ENCODE results near the gene TSGA10. TPM values are rescaled to one million over a fixed set of nuclear protein-coding genes. Genes with fewer than 3 reads are reported as not detected.
A peak's percentile ranks its signal among the peaks of the same experiment; 100 is the strongest.

Gene TSGA10
- total RNA-seq, 1 experiment from 2014 or later: 9.9 TPM

GRCh38 chr2:99150706-99151105 is 4.0 kb downstream of the TSGA10 start:
- Histone ChIP-seq H3K36me3 (ENCODE audit: control insufficient read depth, insufficient read depth, low read length) (no peaks in the 10 kb centered on the region), H3K9me3 (no peaks in the 10 kb centered on the region), H3K4me3 (ENCODE audit: low read depth, low read length) (no peak overlapping the region), H3K4me1 (no peaks in the 10 kb centered on the region), H3K27me3 (replicated peaks; ENCODE audit: control insufficient read depth, insufficient read depth, low read length) (no peaks in the 10 kb centered on the region)
- BruUV-seq (replicated peaks): no TSS peak
- H3K27ac Mint-ChIP-seq (ENCODE audit: unreplicated experiment): no peak overlapping the region
- no peak overlapping the region for H3K4me3 Mint-ChIP-seq (ENCODE audit: unreplicated experiment)
- intact Hi-C loops (cut with micrococcal nuclease; ENCODE audit: unreplicated experiment): no loop called here
- POLR2A ChIA-PET: no interaction called here
- H3K9me3 Mint-ChIP-seq (ENCODE audit: unreplicated experiment): no peaks in the 10 kb centered on the region
- CTCF ChIA-PET: no interaction called here
- H3K36me3 Mint-ChIP-seq (ENCODE audit: insufficient read depth, unreplicated experiment): peaks cover 14% of the 10 kb centered on the region
- no peak for TF ChIP-seq CTCF (IDR thresholded peaks at IDR 0.05; ENCODE audit: insufficient read depth in 1 of 2, low read depth in 1 of 2, low read length in 1 of 2, severe bottlenecking in 1 of 2, unreplicated experiment in 1 of 2)
- H3K4me1 Mint-ChIP-seq (ENCODE audit: low read depth, unreplicated experiment): no peaks in the 10 kb centered on the region
- DNase-seq: no peak
- H3K27me3 Mint-ChIP-seq (ENCODE audit: insufficient read depth, unreplicated experiment): no peaks in the 10 kb centered on the region

- TF ChIP-seq CTCF (IDR thresholded peaks at IDR 0.05; ENCODE audit: insufficient read depth in 1 of 2, low read depth in 1 of 2, low read length in 1 of 2, severe bottlenecking in 1 of 2, unreplicated experiment in 1 of 2): no peak
- H3K9me3 ChIP-seq: no peaks in the 10 kb centered on the region
- intact Hi-C loops (cut with micrococcal nuclease; ENCODE audit: unreplicated experiment): loop anchor here (1.0 to 5.0 kb wide), 5 partner anchors 13 to 346 kb away; partner anchors contain the start of genes EIF5B, LIPT1, MITD1 and MRPL30
- H3K36me3 Mint-ChIP-seq (ENCODE audit: insufficient read depth, unreplicated experiment): peaks cover 14% of the 10 kb centered on the region
- H3K4me3 ChIP-seq (ENCODE audit: low read depth, low read length): peak within 1 kb of the TSS; percentile 75
- POLR2A ChIA-PET: interaction anchor here (0.5 to 2.5 kb wide), 10 partner anchors 14 to 657 kb away, joined by 3 to 52 read pairs (median 3); partner anchors contain the start of genes EIF5B, LIPT1, MITD1 and MRPL30
- H3K4me1 Mint-ChIP-seq (ENCODE audit: low read depth, unreplicated experiment): peaks cover 20% of the 10 kb centered on the region
- DNase-seq: peak; percentile 98 to 99
- H3K27me3 Mint-ChIP-seq (ENCODE audit: insufficient read depth, unreplicated experiment): no peaks in the 10 kb centered on the region
- peak within 1 kb of the TSS; percentile 98 for H3K4me3 Mint-ChIP-seq (ENCODE audit: unreplicated experiment)
- H3K27me3 ChIP-seq (replicated peaks; ENCODE audit: control insufficient read depth, insufficient read depth, low read length): no peaks in the 10 kb centered on the region
- BruUV-seq (replicated peaks): no TSS peak
- peaks cover 12% of the 10 kb centered on the region for H3K4me1 ChIP-seq
- no peaks in the 10 kb centered on the region for H3K9me3 Mint-ChIP-seq (ENCODE audit: unreplicated experiment)
- CTCF ChIA-PET: interaction anchor here (0.8 to 2.3 kb wide), 5 partner anchors 14 to 196 kb away, joined by 3 to 13 read pairs (median 3); partner anchors contain the start of genes LIPT1, MITD1 and TSGA10
- peak within 1 kb of the TSS; percentile 94 for H3K27ac Mint-ChIP-seq (ENCODE audit: unreplicated experiment)
- peaks cover 2% of the 10 kb centered on the region; the same call in 1 of the 2 replicates for H3K36me3 ChIP-seq (ENCODE audit: control insufficient read depth, insufficient read depth, low read length)
These were observed 13.3 kb downstream of the TSGA10 start, which contains the start of gene C2orf15 for GRCh38 chr2:99141110-99142108. Gene C2orf15, plus strand, starts transcription at chr2:99141707. Its CDS starts 8,852 bp downstream, at chr2:99150559.

- intact Hi-C loops (cut with micrococcal nuclease; ENCODE audit: unreplicated experiment): loop anchor here (1.0 to 5.0 kb wide), 5 partner anchors 14 to 347 kb away; partner anchors contain the start of genes EIF5B, LIPT1, MITD1 and MRPL30
- Mint-ChIP-seq H3K36me3 (ENCODE audit: insufficient read depth, unreplicated experiment) (peaks cover 14% of the 10 kb centered on the region), H3K27ac (ENCODE audit: unreplicated experiment) (peak overlapping the region; percentile 94), H3K27me3 (ENCODE audit: insufficient read depth, unreplicated experiment) (no peaks in the 10 kb centered on the region), H3K4me1 (ENCODE audit: low read depth, unreplicated experiment) (peaks cover 20% of the 10 kb centered on the region), H3K4me3 (ENCODE audit: unreplicated experiment) (peak overlapping the region; percentile 98), H3K9me3 (ENCODE audit: unreplicated experiment) (no peaks in the 10 kb centered on the region)
- H3K4me3 ChIP-seq (ENCODE audit: low read depth, low read length): peak overlapping the region; percentile 75
- no peaks in the 10 kb centered on the region for H3K9me3 ChIP-seq
- H3K36me3 ChIP-seq (ENCODE audit: control insufficient read depth, insufficient read depth, low read length): peaks cover 2% of the 10 kb centered on the region; the same call in 1 of the 2 replicates
- peaks cover 12% of the 10 kb centered on the region for H3K4me1 ChIP-seq
- ChIA-PET CTCF (interaction anchor here (0.8 to 2.3 kb wide), 5 partner anchors 14 to 197 kb away, joined by 3 to 13 read pairs (median 3); partner anchors contain the start of genes LIPT1, MITD1 and TSGA10), POLR2A (interaction anchor here (0.5 to 2.5 kb wide), 9 partner anchors 14 to 716 kb away, joined by 3 to 52 read pairs (median 3); partner anchors contain the start of genes EIF5B, LIPT1, MITD1 and MRPL30)
- no TSS peak for BruUV-seq (replicated peaks)
- DNase-seq: no peak
- TF ChIP-seq CTCF (IDR thresholded peaks at IDR 0.05; ENCODE audit: insufficient read depth in 1 of 2, low read depth in 1 of 2, low read length in 1 of 2, severe bottlenecking in 1 of 2, unreplicated experiment in 1 of 2): no peak
- H3K27me3 ChIP-seq (replicated peaks; ENCODE audit: control insufficient read depth, insufficient read depth, low read length): no peaks in the 10 kb centered on the region
These were observed 14.0 kb downstream of the TSGA10 start for GRCh38 chr2:99140860-99141109.

Measured in Caco-2 (cell line).